Neutrophil (primary cell): ENCODE data around the gene USP6NL.

Source experiments
- H3K27ac ChIP-seq: fragments of 200-600 bp; sonication (generic); 2 replicates; pipeline ENCODE4 v1.5.1; 2016; ENCODE audit warnings: mild to moderate bottlenecking, moderate library complexity
- H3K27me3 ChIP-seq: fragments of 200-600 bp; sonication (generic); 2 replicates; pipeline ENCODE4 v1.6.0; 2016; ENCODE audit warnings: mild to moderate bottlenecking
- H3K36me3 ChIP-seq: fragments of 200-600 bp; sonication (generic); 2 replicates; pipeline ENCODE4 v1.5.1; 2017
- H3K4me1 ChIP-seq, 2 experiments: fragments of 200-600 bp in 1 of 2; sonication (generic) in 1 of 2; 1 replicate in 1 of 2; 2 replicates in 1 of 2; pipeline versions ENCODE4 v1.5.1 to v1.6.1; 2013 to 2016; ENCODE audit warnings: low read depth in 1 of 2, low read length in 1 of 2, mild to moderate bottlenecking in 1 of 2, moderate library complexity in 1 of 2; ENCODE audit not compliant: control insufficient read depth in 1 of 2, insufficient read depth in 1 of 2
- H3K4me3 ChIP-seq, 2 experiments: fragments of 200-600 bp in 1 of 2; sonication (generic) in 1 of 2; 1 replicate in 1 of 2; 2 replicates in 1 of 2; pipeline ENCODE4 v1.5.1; 2013 to 2016; ENCODE audit warnings: low read depth in 1 of 2, low read length in 1 of 2, mild to moderate bottlenecking in 1 of 2, moderate library complexity in 1 of 2
- H3K9me3 ChIP-seq: fragments of 200-600 bp; sonication (generic); 2 replicates; pipeline ENCODE4 v1.5.1; 2016
- TF ChIP-seq, protein P1 (sequence below): fragments of 200-600 bp; sonication (generic); IDR thresholded peaks from 2 replicates; pipeline ENCODE4 v1.5.1; 2016; ENCODE audit warnings: antibody characterized with exemption

The USP6NL gene

GRCh38 chr10:11527068-11527467 lies 84.4 kb downstream of the USP6NL start:
- TF ChIP-seq, protein P1, sequence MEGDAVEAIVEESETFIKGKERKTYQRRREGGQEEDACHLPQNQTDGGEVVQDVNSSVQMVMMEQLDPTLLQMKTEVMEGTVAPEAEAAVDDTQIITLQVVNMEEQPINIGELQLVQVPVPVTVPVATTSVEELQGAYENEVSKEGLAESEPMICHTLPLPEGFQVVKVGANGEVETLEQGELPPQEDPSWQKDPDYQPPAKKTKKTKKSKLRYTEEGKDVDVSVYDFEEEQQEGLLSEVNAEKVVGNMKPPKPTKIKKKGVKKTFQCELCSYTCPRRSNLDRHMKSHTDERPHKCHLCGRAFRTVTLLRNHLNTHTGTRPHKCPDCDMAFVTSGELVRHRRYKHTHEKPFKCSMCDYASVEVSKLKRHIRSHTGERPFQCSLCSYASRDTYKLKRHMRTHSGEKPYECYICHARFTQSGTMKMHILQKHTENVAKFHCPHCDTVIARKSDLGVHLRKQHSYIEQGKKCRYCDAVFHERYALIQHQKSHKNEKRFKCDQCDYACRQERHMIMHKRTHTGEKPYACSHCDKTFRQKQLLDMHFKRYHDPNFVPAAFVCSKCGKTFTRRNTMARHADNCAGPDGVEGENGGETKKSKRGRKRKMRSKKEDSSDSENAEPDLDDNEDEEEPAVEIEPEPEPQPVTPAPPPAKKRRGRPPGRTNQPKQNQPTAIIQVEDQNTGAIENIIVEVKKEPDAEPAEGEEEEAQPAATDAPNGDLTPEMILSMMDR: no peak
- Histone ChIP-seq H3K36me3 (no peaks in the 10 kb centered on the region), H3K27me3 (no peaks in the 10 kb centered on the region), H3K4me3 (no peak overlapping the region), H3K27ac (no peak overlapping the region), H3K4me1 (peaks cover 6 to 8% of the 10 kb centered on the region in 2 experiments), H3K9me3 (no peaks in the 10 kb centered on the region)

DNA sequence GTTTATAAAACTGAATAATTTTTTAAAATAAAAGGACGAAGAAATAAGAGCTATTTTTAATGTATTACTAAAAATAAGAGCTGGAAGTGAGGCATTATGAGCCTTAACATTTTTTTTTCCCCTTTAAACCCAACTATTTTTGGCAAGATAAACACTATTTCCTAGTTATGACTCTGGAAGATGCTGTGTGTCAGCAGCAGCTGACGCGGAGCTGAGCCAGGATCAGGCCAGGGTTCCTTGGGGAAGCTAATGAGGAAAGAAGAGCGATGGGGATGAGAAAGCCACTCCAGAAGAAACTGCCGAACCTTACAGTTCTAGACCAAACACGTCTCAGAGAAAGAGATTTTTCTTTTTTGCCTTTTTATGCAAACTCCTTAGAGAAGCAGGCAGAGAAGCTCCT lies 85.9 kb downstream of the USP6NL start:
- no peaks in the 10 kb centered on the region for H3K27me3 ChIP-seq
- peaks cover 6 to 8% of the 10 kb centered on the region in 2 experiments for H3K4me1 ChIP-seq
- H3K36me3 ChIP-seq: no peaks in the 10 kb centered on the region
- H3K9me3 ChIP-seq: no peaks in the 10 kb centered on the region
- H3K27ac ChIP-seq: no peak overlapping the region
- TF ChIP-seq, protein P1: no peak
- H3K4me3 ChIP-seq: no peak overlapping the region

DNA sequence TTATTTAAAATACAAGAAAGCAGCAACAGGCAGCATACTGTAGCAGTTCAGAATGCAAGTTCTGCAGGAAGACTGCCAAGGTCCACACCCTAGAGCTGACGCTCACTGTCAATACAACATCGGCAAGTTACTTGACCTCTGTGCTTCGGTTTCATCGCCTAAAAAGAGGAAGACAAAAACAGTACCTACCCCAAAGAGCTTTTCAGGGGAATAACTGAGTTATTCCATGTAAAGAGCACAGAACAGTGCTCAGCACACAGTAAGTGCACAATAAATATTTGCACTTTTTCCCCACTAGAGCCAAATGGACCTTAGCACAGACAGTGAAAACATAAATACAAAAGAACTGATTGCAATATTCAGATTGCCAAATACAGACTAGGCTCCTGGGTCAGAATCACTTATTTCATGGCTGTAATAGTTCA lies 88.6 kb downstream of the USP6NL start:
- no peak overlapping the region for H3K4me3 ChIP-seq
- no peak overlapping the region for H3K27ac ChIP-seq
- TF ChIP-seq, protein P1: no peak
- H3K9me3 ChIP-seq: no peaks in the 10 kb centered on the region
- H3K4me1 ChIP-seq: no peaks in the 10 kb centered on the region
- no peaks in the 10 kb centered on the region for H3K36me3 ChIP-seq
- no peaks in the 10 kb centered on the region for H3K27me3 ChIP-seq

DNA sequence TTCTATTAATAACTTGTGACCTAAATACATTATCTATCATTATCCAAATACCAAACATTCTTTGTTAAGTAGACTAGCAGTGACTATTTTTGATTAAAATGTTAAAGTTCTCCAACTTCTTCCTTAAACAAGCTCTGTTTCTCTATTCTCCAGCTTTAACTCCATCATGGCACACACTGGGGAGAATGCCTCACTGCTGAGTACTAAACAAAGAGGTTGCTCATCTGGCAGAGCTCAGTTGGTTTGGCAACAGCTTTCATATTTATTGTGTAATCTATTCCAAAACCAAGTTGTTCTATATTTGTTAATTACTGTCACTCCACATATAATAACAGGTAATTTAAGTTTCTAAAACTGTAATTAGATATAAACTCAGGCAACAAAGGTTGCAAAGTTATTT lies 89.6 kb downstream of the USP6NL start:
- H3K4me3 ChIP-seq: no peak overlapping the region
- H3K27me3 ChIP-seq: no peaks in the 10 kb centered on the region
- no peaks in the 10 kb centered on the region for H3K4me1 ChIP-seq
- no peaks in the 10 kb centered on the region for H3K9me3 ChIP-seq
- TF ChIP-seq, protein P1: no peak
- H3K36me3 ChIP-seq: no peaks in the 10 kb centered on the region
- H3K27ac ChIP-seq: no peak overlapping the region

DNA sequence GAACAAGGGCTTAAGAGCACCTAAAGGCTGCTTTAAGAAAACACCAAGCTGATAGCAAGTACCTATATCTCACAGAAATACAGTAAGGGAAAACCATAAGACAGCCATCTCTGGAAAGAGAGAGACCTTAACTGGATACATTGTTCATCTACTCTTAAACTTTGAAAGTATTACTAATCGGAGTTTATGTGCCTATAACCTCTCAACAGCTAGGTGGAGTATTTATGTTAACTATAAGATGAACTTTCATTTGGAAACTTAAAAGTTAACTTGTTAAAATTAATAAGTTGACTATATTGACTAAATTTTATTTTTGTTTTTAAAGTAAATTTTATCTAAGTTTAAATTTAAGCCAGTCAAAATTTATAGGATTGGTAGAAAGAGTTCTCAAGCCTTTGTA lies 90.6 kb downstream of the USP6NL start:
- no peaks in the 10 kb centered on the region for H3K4me1 ChIP-seq
- no peaks in the 10 kb centered on the region for H3K36me3 ChIP-seq
- TF ChIP-seq, protein P1: no peak
- H3K27me3 ChIP-seq: no peaks in the 10 kb centered on the region
- H3K9me3 ChIP-seq: no peaks in the 10 kb centered on the region
- H3K4me3 ChIP-seq: no peak overlapping the region
- no peak overlapping the region for H3K27ac ChIP-seq

DNA sequence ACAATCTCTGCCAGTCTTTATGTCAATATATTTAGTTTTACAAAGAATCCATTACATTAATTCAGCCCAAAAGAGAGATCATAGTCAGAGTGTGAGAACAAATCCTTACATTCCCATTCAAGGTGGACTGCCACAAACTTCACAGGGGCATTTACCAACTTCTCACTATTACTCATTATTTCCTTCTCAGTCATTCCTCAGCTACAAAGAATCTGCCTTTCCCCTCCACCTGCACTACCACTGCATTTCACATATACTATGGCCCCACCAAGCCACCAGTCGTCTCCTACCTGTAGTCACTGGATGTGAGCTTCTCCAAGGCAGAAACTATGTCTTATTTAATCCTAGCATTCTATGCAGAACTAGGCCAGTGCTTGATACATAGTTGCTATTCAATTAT lies 94.3 kb downstream of the USP6NL start:
- Histone ChIP-seq H3K27ac (no peak overlapping the region), H3K4me1 (no peaks in the 10 kb centered on the region), H3K27me3 (no peaks in the 10 kb centered on the region), H3K9me3 (no peaks in the 10 kb centered on the region), H3K4me3 (no peak overlapping the region), H3K36me3 (no peaks in the 10 kb centered on the region)
- TF ChIP-seq, protein P1: no peak
